Esophagus (tissue), 2 donors: Measurements from ENCODE around the gene HMX2. TPM values are rescaled to one million over a fixed set of nuclear protein-coding genes. Genes with fewer than 3 reads are reported as not detected.
A peak's percentile ranks its signal among the peaks of the same experiment; 100 is the strongest.

ENCODE experiments used
- H3K27ac ChIP-seq, 2 donors: one replicate each; pipeline ENCODE4 v1.5.1; 2013; ENCODE audit warnings: low read depth in 2 of 2, mild to moderate bottlenecking in 2 of 2, inconsistent platforms in 1 of 2, low read length in 1 of 2, moderate library complexity in 1 of 2
- H3K27me3 ChIP-seq, 2 donors: one replicate each; pipeline ENCODE4 v1.6.1; 2013; ENCODE audit warnings: low read length in 2 of 2, control low read depth in 1 of 2, mild to moderate bottlenecking in 1 of 2; ENCODE audit not compliant: insufficient read depth in 2 of 2, control insufficient read depth in 1 of 2
- H3K36me3 ChIP-seq, 2 donors: one replicate each; pipeline ENCODE4 v1.6.1; 2013; ENCODE audit warnings: low read length in 1 of 2; ENCODE audit not compliant: control insufficient read depth in 2 of 2, insufficient read depth in 2 of 2
- H3K4me1 ChIP-seq, 2 donors: one replicate each; pipeline ENCODE4 v1.6.1; 2013; ENCODE audit warnings: low read length in 1 of 2; ENCODE audit not compliant: control insufficient read depth in 2 of 2, insufficient read depth in 2 of 2
- H3K4me3 ChIP-seq, 2 donors: one replicate each; pipeline ENCODE4 v1.5.1; 2013; ENCODE audit warnings: low read length in 2 of 2, mild to moderate bottlenecking in 2 of 2, low read depth in 1 of 2, moderate library complexity in 1 of 2
- H3K9me3 ChIP-seq, 2 donors: one replicate each; pipeline ENCODE4 v1.6.1; 2013; ENCODE audit warnings: mild to moderate bottlenecking in 2 of 2, low read depth in 1 of 2, low read length in 1 of 2, moderate library complexity in 1 of 2; ENCODE audit not compliant: control insufficient read depth in 2 of 2, insufficient read depth in 1 of 2
- WGBS, 2 donors: extraction: QIAGEN DNeasy Blood & Tissue Kit; methylation state at CpG; one replicate each; pipeline ENCODE4 v1.1.7; 2013; 5-methylcytosine and 5-hydroxymethylcytosine counted together
- polyA plus RNA-seq, 2 donors: library from polyadenylated mRNA; stranded (reverse); fragments of 200-250 nt; gene quantifications; one replicate each; pipeline ENCODE4 v1.2.3, GENCODE V29; 2013
- donor health status: healthy with polysubstance abuse.
- donor health status: Bipolar disorder and iron deficiency.

The HMX2 gene
- polyA plus RNA-seq, 2 donors: 0.08 TPM; not detected in 1

DNA sequence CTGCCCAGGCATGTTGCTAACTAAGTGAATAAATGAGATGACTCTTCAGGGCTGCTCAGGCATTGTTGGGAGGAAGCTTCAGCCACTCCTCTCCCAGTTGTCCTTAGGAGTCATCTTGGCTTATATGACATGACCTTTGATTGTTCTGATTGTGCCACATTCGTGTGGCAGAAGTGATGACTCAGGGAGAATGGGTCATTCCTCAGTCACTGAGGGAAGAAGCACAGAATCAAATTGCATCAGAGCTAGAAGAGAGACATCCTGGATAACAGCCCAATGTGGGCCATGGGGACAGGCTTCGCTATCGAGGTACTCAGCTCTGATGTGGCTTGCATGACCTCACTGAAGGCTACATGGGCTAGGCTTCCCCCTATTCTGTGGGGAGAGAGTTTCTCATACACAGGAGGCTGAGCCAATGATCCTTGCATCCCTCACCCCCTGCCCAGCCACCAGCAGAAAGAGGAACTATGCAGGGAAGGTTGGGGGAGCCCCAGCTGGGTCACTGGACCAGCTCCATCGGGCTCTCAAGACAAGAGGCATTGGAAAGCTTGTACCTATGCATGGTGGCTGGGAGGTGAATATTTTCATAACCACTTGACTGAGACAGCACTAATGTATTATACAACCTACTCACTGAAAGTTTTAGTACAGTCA is 18.2 kb upstream of the HMX2 start:
- 62 to 65% methylated on average over 4 of the region's 4 CpGs for WGBS, 2 donors
- Histone ChIP-seq H3K4me3 (no peak overlapping the region), H3K36me3 (no peaks in the 10 kb centered on the region), H3K27ac (no peak overlapping the region), H3K9me3 (peaks cover 0 to 8% of the 10 kb centered on the region in 2 donors), H3K27me3 (peaks cover under 1 to 15% of the 10 kb centered on the region in 2 donors), H3K4me1 (peaks cover 2 to 12% of the 10 kb centered on the region in 2 donors)

DNA sequence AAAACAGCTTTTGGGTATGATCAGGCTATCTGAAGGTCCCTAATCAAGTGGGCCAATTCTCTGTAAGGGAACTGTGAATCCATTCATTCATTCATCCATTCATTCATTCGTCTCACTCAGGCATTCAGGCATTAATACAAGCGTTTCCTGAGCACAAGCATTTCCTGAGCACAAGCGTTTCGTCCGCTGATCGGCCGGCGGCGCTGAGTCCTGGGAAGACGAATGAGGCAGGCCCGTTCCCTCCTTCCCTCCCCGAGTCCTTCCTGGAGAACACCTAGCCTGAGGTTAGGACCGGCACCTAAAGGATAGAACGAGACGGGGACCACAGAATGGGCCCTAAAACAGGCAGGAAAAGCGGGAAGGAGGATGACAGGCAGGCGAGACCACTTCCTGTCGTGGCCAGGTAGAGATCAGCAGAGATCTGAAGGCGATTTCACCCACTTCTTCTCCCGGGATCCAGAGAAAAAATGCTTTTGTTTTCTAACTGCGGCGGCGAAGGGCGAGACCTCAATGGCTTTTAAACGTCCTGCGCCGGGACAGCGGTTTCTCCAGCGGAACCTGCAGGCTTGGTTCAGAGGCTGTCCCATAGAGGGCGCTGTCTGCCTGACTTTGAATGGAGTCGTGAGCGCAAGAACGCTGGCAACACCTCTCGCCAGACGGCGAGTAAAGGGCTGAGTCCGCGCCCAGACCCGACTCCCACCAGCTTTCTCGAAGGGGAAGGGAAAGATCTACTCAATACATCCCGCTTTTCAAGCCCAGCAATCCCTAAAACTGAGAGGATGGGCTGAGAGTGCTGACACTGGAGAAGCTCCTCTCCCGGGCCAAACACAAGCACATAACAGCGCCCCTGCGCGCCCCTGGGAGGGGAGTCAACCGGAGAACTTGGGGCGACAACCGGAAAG is 15.1 kb upstream of the HMX2 start:
- 3 to 4% methylated on average over 48 of the region's 48 CpGs for WGBS, 2 donors
- Histone ChIP-seq H3K4me1 (peaks cover 11 to 26% of the 10 kb centered on the region in 2 donors), H3K27me3 (peaks cover 9 to 39% of the 10 kb centered on the region in 2 donors), H3K4me3 (peak overlapping the region in 1 of 2 donors; percentile 8), H3K36me3 (no peaks in the 10 kb centered on the region), H3K9me3 (peaks cover 0 to 4% of the 10 kb centered on the region in 2 donors), H3K27ac (no peak overlapping the region)

DNA sequence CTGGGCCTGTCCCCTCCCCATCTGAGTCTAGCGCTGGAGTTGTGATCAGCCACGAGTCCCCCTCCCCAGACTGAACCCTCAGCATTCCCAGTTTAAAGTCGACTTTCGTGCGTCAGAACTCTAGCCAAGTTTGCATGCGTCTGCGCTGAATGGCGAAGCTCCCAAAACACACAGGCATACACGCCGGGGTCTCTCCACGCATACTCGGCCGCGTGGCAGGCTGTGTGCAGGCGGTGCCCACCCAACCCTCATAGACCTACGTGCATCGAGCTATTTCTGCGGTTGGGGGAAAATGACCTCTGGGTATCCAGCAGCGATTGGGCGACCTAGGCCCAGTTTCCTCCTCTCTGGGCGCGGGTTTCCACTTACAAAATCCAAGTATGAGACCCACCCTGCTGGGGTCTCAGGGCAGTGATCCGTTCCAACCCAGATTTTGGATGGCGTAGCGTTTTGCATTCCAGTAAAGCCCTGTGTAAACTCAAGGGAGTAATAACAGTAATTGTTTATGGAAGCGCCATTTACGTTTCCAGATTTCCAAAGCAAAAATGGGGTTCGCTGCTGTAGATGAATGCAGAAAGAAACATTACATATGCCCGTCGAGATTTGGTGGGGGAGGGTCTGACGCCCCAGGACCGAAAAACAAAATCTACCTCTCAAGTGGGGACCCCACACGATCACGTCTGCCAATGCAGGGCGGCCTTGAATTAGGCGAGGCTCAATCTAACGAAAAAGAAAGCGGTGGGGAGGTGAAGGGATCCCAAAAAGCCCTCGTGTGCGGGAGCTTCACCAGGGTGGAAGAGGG is 14.2 kb upstream of the HMX2 start:
- Histone ChIP-seq H3K36me3 (no peaks in the 10 kb centered on the region), H3K9me3 (no peaks in the 10 kb centered on the region), H3K27me3 (peaks cover 9 to 39% of the 10 kb centered on the region in 2 donors), H3K4me3 (no peak overlapping the region), H3K27ac (no peak overlapping the region), H3K4me1 (peaks cover 11 to 26% of the 10 kb centered on the region in 2 donors)
- WGBS, 2 donors: 7 to 10% methylated on average over 40 of the region's 40 CpGs

DNA sequence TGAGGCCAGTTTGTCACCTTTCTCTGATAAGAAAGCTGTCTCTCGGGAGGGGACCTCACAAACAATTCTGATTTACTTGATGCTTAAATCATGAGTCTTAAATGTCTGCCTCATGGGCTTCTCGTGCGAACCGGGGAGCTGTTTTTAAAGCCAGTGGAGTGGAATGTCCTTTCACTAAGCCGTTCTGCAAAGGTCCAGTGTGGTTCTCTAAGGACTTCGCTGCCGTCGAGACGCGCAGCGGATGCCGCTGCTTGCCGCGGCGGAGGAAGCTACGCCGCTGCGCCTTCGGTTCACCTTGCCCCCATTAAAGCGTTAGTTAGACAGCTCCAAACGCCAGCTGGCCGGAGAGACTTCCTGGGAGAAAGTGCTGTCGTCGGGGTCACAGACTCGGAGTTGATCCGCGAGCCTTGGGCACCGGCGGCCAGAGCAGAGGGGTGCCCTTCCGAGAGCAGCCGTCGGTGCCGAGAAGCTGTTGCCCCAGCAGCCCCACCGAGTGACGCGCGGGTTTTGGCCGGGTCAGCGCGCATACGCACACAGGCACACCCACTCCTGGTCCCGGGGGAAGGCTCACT is 13.5 kb upstream of the HMX2 start:
- no peak overlapping the region for H3K4me3 ChIP-seq
- 6 to 7% methylated on average over 42 of the region's 42 CpGs for WGBS, 2 donors
- H3K27ac ChIP-seq: no peak overlapping the region
- peaks cover 11 to 26% of the 10 kb centered on the region in 2 donors for H3K4me1 ChIP-seq
- peaks cover 0 to 1% of the 10 kb centered on the region in 2 donors for H3K9me3 ChIP-seq
- H3K27me3 ChIP-seq: peaks cover 11 to 42% of the 10 kb centered on the region in 2 donors
- H3K36me3 ChIP-seq: no peaks in the 10 kb centered on the region

DNA sequence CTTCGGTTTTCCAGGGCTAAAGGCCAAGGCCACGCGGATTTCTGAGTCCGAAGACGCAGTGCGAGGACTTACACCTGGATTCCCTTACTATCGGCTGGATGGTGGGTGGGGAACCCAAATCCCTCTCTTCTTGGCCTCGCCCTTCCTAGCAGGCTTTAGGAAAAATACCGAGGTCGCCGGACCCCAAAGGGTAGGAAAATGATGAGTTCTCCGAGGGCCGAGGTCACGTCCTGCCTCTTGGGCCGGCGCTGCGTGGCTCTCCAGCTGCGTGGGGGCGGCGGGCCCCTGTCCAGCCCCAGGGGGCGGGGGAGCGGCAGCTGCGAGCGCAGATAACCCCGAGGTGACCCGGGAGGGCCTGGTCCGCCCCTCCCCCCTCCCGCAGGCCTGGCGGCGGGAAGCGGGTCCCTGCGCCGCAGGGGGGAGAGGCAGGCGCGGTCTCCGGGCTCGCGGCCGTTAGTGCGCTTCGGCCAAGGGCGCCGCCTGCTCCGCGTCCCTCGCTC is 13.0 kb upstream of the HMX2 start:
- Histone ChIP-seq H3K9me3 (peaks cover 0 to 2% of the 10 kb centered on the region in 2 donors), H3K36me3 (no peaks in the 10 kb centered on the region), H3K27me3 (peaks cover 15 to 45% of the 10 kb centered on the region in 2 donors), H3K4me1 (peaks cover 11 to 28% of the 10 kb centered on the region in 2 donors), H3K27ac (no peak overlapping the region), H3K4me3 (peak overlapping the region in 1 of 2 donors; percentile 37)
- WGBS, 2 donors: 4 to 5% methylated on average over 29 to 46 of the region's 46 CpGs

DNA sequence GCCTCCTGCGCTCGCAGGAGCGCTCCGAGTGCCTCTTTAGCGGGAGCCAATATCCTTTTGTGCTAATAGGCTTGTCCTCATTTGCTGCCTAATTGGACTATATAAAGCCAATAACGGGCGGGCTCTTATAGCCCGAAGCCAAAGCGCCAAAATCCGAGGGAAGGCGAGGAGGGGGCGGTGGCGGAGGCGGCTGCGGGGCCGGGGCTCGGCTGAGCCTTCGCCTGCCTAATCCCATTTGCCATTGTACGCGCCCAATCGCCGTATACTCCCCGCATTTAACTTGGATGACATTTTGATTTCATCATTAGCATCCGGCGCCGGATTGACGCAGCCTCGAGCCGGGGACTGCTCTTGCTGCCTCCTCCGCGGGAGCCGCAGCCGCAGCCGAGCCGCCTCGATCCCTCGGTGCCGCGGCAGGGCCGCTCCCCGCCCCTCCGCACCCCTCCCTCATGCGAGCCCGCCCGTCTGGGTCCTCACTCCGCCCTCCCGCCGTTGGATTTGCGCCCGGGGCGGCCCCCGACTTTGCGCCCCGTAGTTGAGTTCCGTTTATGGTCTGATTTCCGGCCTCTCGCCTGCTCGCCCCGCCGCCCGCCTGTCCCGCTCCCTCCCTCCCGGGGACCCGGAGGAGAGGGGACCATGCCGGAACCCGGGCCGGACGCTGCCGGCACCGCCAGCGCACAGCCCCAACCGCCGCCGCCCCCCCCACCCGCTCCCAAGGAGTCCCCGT is 12.4 kb upstream of the HMX2 start, which contains the start of gene HMX3:
Gene HMX3 (plus strand): TSS at position 556 of the 727 bp plus-strand sequence. CDS start 81 bp downstream, at position 637.
- Histone ChIP-seq H3K27me3 (peaks cover 15 to 51% of the 10 kb centered on the region in 2 donors), H3K4me1 (peaks cover 11 to 31% of the 10 kb centered on the region in 2 donors), H3K36me3 (no peaks in the 10 kb centered on the region), H3K27ac (no peak within 1 kb of the TSS), H3K9me3 (peaks cover 0 to 2% of the 10 kb centered on the region in 2 donors), H3K4me3 (peak within 1 kb of the TSS; percentile 19 to 37)
- WGBS, 2 donors: 2 to 4% methylated on average over 42 to 76 of the region's 76 CpGs

DNA sequence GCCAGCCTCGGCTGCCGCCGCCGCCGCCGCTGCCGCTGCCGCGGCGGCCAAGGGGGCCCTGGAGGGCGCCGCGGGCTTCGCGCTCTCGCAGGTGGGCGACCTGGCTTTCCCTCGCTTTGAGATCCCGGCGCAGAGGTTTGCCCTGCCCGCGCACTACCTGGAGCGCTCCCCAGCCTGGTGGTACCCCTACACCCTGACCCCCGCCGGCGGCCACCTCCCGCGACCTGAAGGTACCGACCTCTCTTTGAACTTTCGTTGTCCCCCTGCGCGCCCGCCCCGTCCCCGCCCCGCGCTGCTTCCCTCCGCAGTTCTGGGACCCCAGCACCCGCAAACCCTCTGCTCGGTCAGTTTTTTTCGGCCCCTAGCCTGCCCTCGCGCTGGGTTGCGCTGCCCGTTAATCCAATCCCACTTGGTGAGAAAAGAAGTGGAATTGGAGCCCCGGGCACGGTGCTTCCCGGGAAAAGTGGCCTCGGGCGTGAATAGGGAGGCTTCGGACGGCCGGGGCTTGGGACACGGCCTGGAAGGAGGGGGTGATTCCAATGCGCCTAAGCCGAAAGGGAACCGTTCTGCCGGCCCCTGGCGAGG is 11.6 kb upstream of the HMX2 start:
- Histone ChIP-seq H3K27ac (no peak overlapping the region), H3K4me3 (peak overlapping the region in 1 of 2 donors; percentile 37), H3K36me3 (no peaks in the 10 kb centered on the region), H3K4me1 (peaks cover 11 to 31% of the 10 kb centered on the region in 2 donors), H3K27me3 (peaks cover 17 to 57% of the 10 kb centered on the region in 2 donors), H3K9me3 (peaks cover 0 to 2% of the 10 kb centered on the region in 2 donors)
- WGBS, 2 donors: 3% methylated on average over 46 to 59 of the region's 59 CpGs
